GM13976 (cell line): ENCODE results near the gene TMEM17.

Experiments
- DNase-seq: peaks from one replicate; pipeline ENCODE4 v3.0.0; 2012; ENCODE audit warnings: low spot score
- in situ Hi-C: fragments of 300-500 bp; cut with MboI; formaldehyde crosslinking; loops from one replicate; pipeline ENCODE4 v1.12.0; 2022; ENCODE audit warnings: low sequenced_read_pairs, mixed read lengths, inconsistent platforms; ENCODE audit not compliant: unreplicated experiment
- TF ChIP-seq, protein P1 (sequence below): IDR thresholded peaks from 2 replicates; pipeline ENCODE4 v1.5.1; 2012; ENCODE audit warnings: borderline replicate concordance, mild to moderate bottlenecking; ENCODE audit not compliant: insufficient read depth; ENCODE audit errors: extremely low read depth, missing control alignments, control extremely low read depth

TMEM17 gene

DNA sequence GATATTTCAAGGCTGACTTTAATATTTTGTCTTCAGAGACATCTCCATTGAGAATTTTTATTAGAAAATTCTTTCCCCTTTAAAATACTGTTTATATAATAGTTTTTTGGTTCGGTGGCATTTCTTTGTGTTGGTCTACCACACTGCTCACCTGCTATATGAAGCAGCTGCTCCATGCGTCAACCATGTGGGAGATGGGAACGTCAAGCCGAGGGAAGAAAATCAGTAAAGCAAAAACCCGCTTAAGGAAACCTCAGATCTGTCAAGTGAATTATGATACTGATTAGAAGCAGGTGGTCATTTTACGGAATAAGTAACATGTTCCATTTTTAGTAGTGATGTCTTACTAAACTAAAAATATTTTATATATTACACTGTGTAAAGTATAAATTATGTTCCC, 5.6 kb upstream of the TMEM17 start:
- no peak for DNase-seq
- TF ChIP-seq, protein P1, sequence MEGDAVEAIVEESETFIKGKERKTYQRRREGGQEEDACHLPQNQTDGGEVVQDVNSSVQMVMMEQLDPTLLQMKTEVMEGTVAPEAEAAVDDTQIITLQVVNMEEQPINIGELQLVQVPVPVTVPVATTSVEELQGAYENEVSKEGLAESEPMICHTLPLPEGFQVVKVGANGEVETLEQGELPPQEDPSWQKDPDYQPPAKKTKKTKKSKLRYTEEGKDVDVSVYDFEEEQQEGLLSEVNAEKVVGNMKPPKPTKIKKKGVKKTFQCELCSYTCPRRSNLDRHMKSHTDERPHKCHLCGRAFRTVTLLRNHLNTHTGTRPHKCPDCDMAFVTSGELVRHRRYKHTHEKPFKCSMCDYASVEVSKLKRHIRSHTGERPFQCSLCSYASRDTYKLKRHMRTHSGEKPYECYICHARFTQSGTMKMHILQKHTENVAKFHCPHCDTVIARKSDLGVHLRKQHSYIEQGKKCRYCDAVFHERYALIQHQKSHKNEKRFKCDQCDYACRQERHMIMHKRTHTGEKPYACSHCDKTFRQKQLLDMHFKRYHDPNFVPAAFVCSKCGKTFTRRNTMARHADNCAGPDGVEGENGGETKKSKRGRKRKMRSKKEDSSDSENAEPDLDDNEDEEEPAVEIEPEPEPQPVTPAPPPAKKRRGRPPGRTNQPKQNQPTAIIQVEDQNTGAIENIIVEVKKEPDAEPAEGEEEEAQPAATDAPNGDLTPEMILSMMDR: no peak
- in situ Hi-C loops: no loop called here

- in situ Hi-C loops: no loop called here
- TF ChIP-seq, protein P1: no peak
- no peak for DNase-seq
These were observed 391 bp upstream of the TMEM17 start for GRCh38 chr2:62506421-62506750.

- DNase-seq: no peak
- in situ Hi-C loops: no loop called here
- TF ChIP-seq, protein P1: no peak
These were observed 766 bp downstream of the TMEM17 start for GRCh38 chr2:62505109-62505749.

DNA sequence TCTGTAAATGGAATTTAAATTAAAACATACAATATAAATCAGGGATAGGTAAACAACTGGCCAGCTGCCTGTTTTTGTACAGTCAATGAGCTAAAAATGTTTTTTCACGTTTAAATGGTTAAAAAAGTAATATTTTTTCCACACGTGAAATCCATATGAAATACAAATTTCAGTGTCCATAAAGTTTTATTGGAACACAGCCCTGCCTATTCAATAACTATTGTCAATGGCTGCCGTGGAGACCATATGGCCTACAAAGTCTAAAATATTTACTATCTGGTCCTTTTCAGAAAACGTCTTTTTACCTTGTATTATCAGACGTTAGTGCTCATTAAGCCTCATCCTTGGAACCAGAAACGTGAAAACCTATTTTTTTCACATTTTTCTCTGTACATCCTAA, 1.3 kb downstream of the TMEM17 start:
- TF ChIP-seq, protein P1: no peak

DNA sequence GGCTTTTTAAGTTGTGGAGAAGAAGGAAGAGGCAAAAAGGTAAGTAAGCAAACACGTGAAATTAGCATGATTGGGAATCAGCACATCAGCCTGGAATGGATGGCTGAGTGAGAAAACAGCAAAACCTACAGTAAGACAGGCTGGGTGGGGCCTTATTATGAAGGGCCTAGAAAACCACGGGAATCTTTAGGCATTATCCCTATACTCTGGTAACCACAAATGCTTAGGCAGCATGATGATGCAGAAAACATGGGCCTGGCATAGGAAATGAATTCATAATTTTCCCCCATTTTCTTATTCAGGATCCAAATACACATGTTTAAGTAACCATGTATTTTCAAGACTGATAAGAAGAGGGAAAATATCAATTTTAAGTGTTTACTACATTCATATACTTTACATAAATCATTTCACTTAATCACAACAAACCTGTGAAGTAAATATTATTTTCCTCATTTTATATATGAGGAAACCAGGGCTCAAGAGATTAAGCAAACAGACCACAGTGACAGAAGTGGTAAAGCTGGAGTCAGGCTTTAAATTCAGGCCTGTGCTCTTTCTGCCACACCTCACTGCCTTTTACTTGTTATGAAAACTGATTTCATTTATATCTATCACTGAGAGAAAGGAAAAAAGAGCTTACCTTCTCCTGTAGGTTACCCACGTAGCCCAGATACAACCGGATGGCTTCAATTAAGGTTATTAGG, 4.0 kb downstream of the TMEM17 start:
- TF ChIP-seq, protein P1: no peak
- in situ Hi-C loops: no loop called here
- no peak for DNase-seq

More for the DNA sequence above, 1.3 kb downstream of the TMEM17 start:
- DNase-seq: no peak
- in situ Hi-C loops: no loop called here

DNA sequence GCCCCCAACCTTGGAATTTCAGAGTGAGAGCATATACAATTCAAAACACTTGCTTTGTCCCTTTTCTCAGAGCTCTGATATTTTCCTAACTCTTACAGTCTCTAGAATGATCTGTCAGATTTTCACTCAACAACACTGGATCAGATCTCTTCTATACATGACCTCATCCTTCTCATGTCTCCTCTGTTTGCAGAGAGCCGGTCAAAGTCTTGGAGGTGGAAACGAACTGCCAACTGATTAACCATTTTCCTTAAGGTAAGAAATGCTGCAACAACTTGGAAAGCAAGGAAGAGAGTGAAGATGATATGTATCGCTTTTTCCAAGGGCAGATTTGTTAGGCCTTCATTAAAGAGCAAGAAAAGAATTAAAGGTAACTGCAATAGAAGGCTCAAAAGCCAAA, 4.9 kb downstream of the TMEM17 start:
- no peak for DNase-seq
- in situ Hi-C loops: no loop called here
- TF ChIP-seq, protein P1: no peak
